ENCODE data around the gene TNFRSF21. TPM values are rescaled to one million over a fixed set of nuclear protein-coding genes. Genes with fewer than 3 reads are reported as not detected.

The TNFRSF21 gene
- total RNA-seq, 4 donors from 2014 or later = 3.3 to 7.4 (median 3.9) TPM

- no peak overlapping the region for H3K4me3 ChIP-seq
- no peaks in the 10 kb centered on the region for H3K36me3 ChIP-seq
- H3K27ac ChIP-seq = no peak overlapping the region
- peaks cover 21% of the 10 kb centered on the region for H3K4me1 ChIP-seq
- no peaks in the 10 kb centered on the region for H3K9me3 ChIP-seq
- no peak for TF ChIP-seq CTCF (IDR thresholded peaks at IDR 0.05)
- TF ChIP-seq EP300 (IDR thresholded peaks at IDR 0.05) = no peak
- TF ChIP-seq POLR2A (IDR thresholded peaks at IDR 0.05) = no peak
- no peak for TF ChIP-seq POLR2AphosphoS5 (IDR thresholded peaks at IDR 0.05)
- WGBS = 93% methylated on average over 1 of the region's 1 CpG
- no peak for DNase-seq (ENCODE audit: low spot score in 2 of 2)
- no peaks in the 10 kb centered on the region for H3K27me3 ChIP-seq
These were observed 71.2 kb downstream of the TNFRSF21 start for GRCh38 chr6:47238456-47238995.

- Histone ChIP-seq H3K36me3 (no peaks in the 10 kb centered on the region), H3K4me3 (no peak overlapping the region), H3K27me3 (no peaks in the 10 kb centered on the region), H3K27ac (no peak overlapping the region), H3K9me3 (no peaks in the 10 kb centered on the region), H3K4me1 (peaks cover 15% of the 10 kb centered on the region)
- no peak for DNase-seq (ENCODE audit: low spot score in 2 of 2)
- TF ChIP-seq EP300 (IDR thresholded peaks at IDR 0.05) = no peak
- no peak for TF ChIP-seq POLR2AphosphoS5 (IDR thresholded peaks at IDR 0.05)
- no peak for TF ChIP-seq CTCF (IDR thresholded peaks at IDR 0.05)
- no peak for TF ChIP-seq POLR2A (IDR thresholded peaks at IDR 0.05)
- 93% methylated on average over 5 of the region's 5 CpGs for WGBS
These were observed 72.5 kb downstream of the TNFRSF21 start for GRCh38 chr6:47237196-47237595.

GRCh38 chr6:47235964-47236760 lies 73.5 kb downstream of the TNFRSF21 start:
- no peaks in the 10 kb centered on the region for H3K36me3 ChIP-seq
- DNase-seq (ENCODE audit: low spot score in 2 of 2) = no peak
- 59% methylated on average over 8 of the region's 8 CpGs for WGBS
- no peaks in the 10 kb centered on the region for H3K27me3 ChIP-seq
- H3K4me1 ChIP-seq = peaks cover 10% of the 10 kb centered on the region
- H3K9me3 ChIP-seq = no peaks in the 10 kb centered on the region
- no peak overlapping the region for H3K27ac ChIP-seq
- no peak overlapping the region for H3K4me3 ChIP-seq
- TF ChIP-seq POLR2A (IDR thresholded peaks at IDR 0.05) = no peak
- no peak for TF ChIP-seq EP300 (IDR thresholded peaks at IDR 0.05)
- TF ChIP-seq CTCF (IDR thresholded peaks at IDR 0.05) = no peak
- no peak for TF ChIP-seq POLR2AphosphoS5 (IDR thresholded peaks at IDR 0.05)

- Histone ChIP-seq H3K9me3 (no peaks in the 10 kb centered on the region), H3K4me3 (no peak overlapping the region), H3K4me1 (peaks cover 10% of the 10 kb centered on the region), H3K36me3 (no peaks in the 10 kb centered on the region), H3K27ac (no peak overlapping the region), H3K27me3 (no peaks in the 10 kb centered on the region)
- 95% methylated on average over 1 of the region's 1 CpG for WGBS
- TF ChIP-seq CTCF (IDR thresholded peaks at IDR 0.05) (no peak), POLR2AphosphoS5 (IDR thresholded peaks at IDR 0.05) (no peak), POLR2A (IDR thresholded peaks at IDR 0.05) (no peak)
- DNase-seq (ENCODE audit: low spot score in 2 of 2) = no peak
These were observed 74.3 kb downstream of the TNFRSF21 start for GRCh38 chr6:47235421-47235820.

- Histone ChIP-seq H3K9me3 (no peaks in the 10 kb centered on the region), H3K27me3 (no peaks in the 10 kb centered on the region), H3K36me3 (no peaks in the 10 kb centered on the region), H3K27ac (no peak overlapping the region), H3K4me3 (no peak overlapping the region), H3K4me1 (peaks cover 10% of the 10 kb centered on the region)
- no peak for DNase-seq (ENCODE audit: low spot score in 2 of 2)
- TF ChIP-seq EP300 (IDR thresholded peaks at IDR 0.05) = no peak
- TF ChIP-seq POLR2AphosphoS5 (IDR thresholded peaks at IDR 0.05) = no peak
- TF ChIP-seq CTCF (IDR thresholded peaks at IDR 0.05) = no peak
- no peak for TF ChIP-seq POLR2A (IDR thresholded peaks at IDR 0.05)
- 98% methylated on average over 30 of the region's 30 CpGs for WGBS
These were observed 75.3 kb downstream of the TNFRSF21 start for GRCh38 chr6:47234266-47234933.
